ENCODE data around the gene RASSF5.
A peak's percentile ranks its signal among the peaks of the same experiment; 100 is the strongest.

The RASSF5 gene

GRCh38 chr1:206518743-206519142, 11.4 kb downstream of the RASSF5 start:
- no peak for DNase-seq

GRCh38 chr1:206521127-206521526, 13.8 kb downstream of the RASSF5 start:
- DNase-seq = no peak

- DNase-seq = no peak
These were observed 14.5 kb downstream of the RASSF5 start for GRCh38 chr1:206521694-206522402.

- DNase-seq = no peak
These were observed 17.5 kb downstream of the RASSF5 start for GRCh38 chr1:206524739-206525364.

- DNase-seq = no peak
These were observed 19.0 kb downstream of the RASSF5 start for GRCh38 chr1:206526064-206526911.

GRCh38 chr1:206529425-206529824, 22.1 kb downstream of the RASSF5 start:
- DNase-seq = no peak

- no peak for DNase-seq
These were observed 25.0 kb downstream of the RASSF5 start for GRCh38 chr1:206532368-206532767.

- DNase-seq = no peak
These were observed 27.2 kb downstream of the RASSF5 start for GRCh38 chr1:206534552-206534951.

GRCh38 chr1:206535853-206536188, 28.5 kb downstream of the RASSF5 start:
- no peak for DNase-seq

- no peak for DNase-seq
These were observed 29.8 kb downstream of the RASSF5 start for GRCh38 chr1:206537141-206537540.

- no peak for DNase-seq
These were observed 30.9 kb downstream of the RASSF5 start for GRCh38 chr1:206538086-206538770.

GRCh38 chr1:206538901-206539640, 31.7 kb downstream of the RASSF5 start:
- no peak for DNase-seq

GRCh38 chr1:206540044-206540780, 32.9 kb downstream of the RASSF5 start:
- DNase-seq = no peak

GRCh38 chr1:206541236-206541833, 34.0 kb downstream of the RASSF5 start:
- DNase-seq = no peak

GRCh38 chr1:206544562-206545257, 37.4 kb downstream of the RASSF5 start:
- peak; percentile 88 to 91 for DNase-seq

GRCh38 chr1:206545351-206545750, 38.0 kb downstream of the RASSF5 start:
- no peak for DNase-seq

- no peak for DNase-seq
These were observed 39.8 kb downstream of the RASSF5 start for GRCh38 chr1:206547104-206547503.

- DNase-seq = no peak
These were observed 43.1 kb downstream of the RASSF5 start for GRCh38 chr1:206550446-206550845.

GRCh38 chr1:206551296-206551985, 44.1 kb downstream of the RASSF5 start:
- no peak for DNase-seq

- no peak for DNase-seq
These were observed 44.6 kb downstream of the RASSF5 start for GRCh38 chr1:206551986-206552326.
